A549 treated with ZK216348 at 1 μM for 4 hours (cell line): ENCODE results near the gene HLA-F. TPM values are rescaled to one million over a fixed set of nuclear protein-coding genes. Genes with fewer than 3 reads are reported as not detected.

Source experiments
- total RNA-seq: library from RNA; stranded (reverse); fragments of 200-300 nt; extraction: Qiagen RNA extraction; gene quantifications from 5 replicates; pipeline ENCODE4 v1.2.3, GENCODE V29; 2022; ENCODE audit warnings: low read depth

Gene HLA-F
- total RNA-seq: 2.5 to 7.5 TPM (median 4.9 TPM) in 5 replicates

DNA sequence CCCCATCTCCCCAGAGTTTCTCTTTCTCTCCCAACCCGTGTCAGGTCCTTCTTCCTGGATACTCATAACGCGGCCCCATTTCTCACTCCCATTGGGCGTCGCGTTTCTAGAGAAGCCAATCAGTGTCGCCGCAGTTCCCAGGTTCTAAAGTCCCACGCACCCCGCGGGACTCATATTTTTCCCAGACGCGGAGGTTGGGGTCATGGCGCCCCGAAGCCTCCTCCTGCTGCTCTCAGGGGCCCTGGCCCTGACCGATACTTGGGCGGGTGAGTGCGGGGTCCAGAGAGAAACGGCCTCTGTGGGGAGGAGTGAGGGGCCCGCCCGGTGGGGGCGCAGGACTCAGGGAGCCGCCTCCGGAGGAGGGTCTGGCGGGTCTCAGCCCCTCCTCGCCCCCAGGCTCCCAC, at the start of gene HLA-F:
Gene HLA-F, plus strand, starts transcription at position 173 of the 404 bp plus-strand sequence. Its CDS starts 30 bp downstream, at position 203.

DNA sequence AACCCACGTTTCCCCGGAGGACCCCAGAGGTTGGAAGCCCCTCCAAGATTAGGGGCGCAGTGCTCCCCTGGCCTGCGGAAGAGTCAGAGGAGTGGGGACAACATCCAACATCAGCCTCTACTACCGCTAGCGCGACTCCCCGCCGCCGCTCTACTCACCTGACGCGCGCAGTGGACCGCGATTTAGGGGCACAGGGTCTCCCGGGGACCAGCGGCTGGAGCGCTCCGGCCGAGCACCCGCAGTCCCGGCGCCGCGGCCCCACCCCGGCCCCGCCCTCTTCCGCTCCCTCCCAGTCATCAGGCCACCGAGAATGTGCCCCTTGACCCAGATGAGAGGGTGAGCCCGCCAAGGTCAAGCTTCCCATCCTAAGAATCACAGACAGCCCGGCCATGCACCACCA, 42.3 kb upstream of the HLA-F start, which contains the start of gene ZFP57:
Gene ZFP57, minus strand, starts transcription at position 249 of the 400 bp plus-strand sequence. CDS start 4,149 bp downstream, outside the sequence.

Other genes starting within 250 kb of the HLA-F start
- not detected in 5 replicates for gene MAS1L, start 235.5 kb upstream of the HLA-F start, total RNA-seq
- gene UBD, start 163.7 kb upstream of the HLA-F start, total RNA-seq: 0.35 to 0.74 TPM (median 0.53 TPM) in 5 replicates
- gene OR2H2, start 138.3 kb upstream of the HLA-F start, total RNA-seq: not detected in 5 replicates
- gene GABBR1, start 90.3 kb upstream of the HLA-F start, total RNA-seq: 3.7 to 8.2 TPM (median 5.7 TPM) in 5 replicates
- gene MOG, start 66.3 kb upstream of the HLA-F start, total RNA-seq: not detected in 5 replicates
- gene ZFP57, start 42.3 kb upstream of the HLA-F start, total RNA-seq: not detected in 5 replicates
- gene HLA-G, start 104.4 kb downstream of the HLA-F start, total RNA-seq: not detected in 5 replicates
- 93.3 to 151 TPM (median 142 TPM) in 5 replicates for gene HLA-A, start 219.1 kb downstream of the HLA-F start, total RNA-seq